K562 (cell line): ENCODE results near the gene VDAC1. TPM values are rescaled to one million over a fixed set of nuclear protein-coding genes. Genes with fewer than 3 reads are reported as not detected.

ENCODE experiments used
- AFF4 ChIP-seq: sonication (generic); formaldehyde crosslinking; IDR thresholded peaks from 2 replicates; pipeline ENCODE4 v1.8.0; 2023; ENCODE audit warnings: mild to moderate bottlenecking, missing genetic modification reagents
- DIDO1 ChIP-seq: fragments of 450-650 bp; IDR thresholded peaks from 2 replicates; pipeline ENCODE4 v1.6.1; 2016; ENCODE audit warnings: low read depth, missing biosample characterization, missing genetic modification characterization
- FOXK2 ChIP-seq, 2 experiments: fragments of 450-650 bp; IDR thresholded peaks in 1 of 2; conservative IDR thresholded peaks in 1 of 2; 2 replicates each; pipeline ENCODE4 v1.6.1; 2016; ENCODE audit warnings: low read depth in 2 of 2, mild to moderate bottlenecking in 1 of 2
- GABPA ChIP-seq: fragments of 200-800 bp; sonication (Bioruptor generic); conservative IDR thresholded peaks from 2 replicates; pipeline ENCODE4 v1.6.1; 2016; ENCODE audit warnings: low read depth, missing genetic modification characterization, missing compliant biosample characterization
- JUND ChIP-seq, 2 experiments: IDR thresholded peaks; 2 replicates in 1 of 2; 3 replicates in 1 of 2; pipeline ENCODE4 v1.6.1; 2011; ENCODE audit warnings: borderline replicate concordance in 2 of 2, low read depth in 2 of 2, low read length in 2 of 2, improper control_type of control experiment in 1 of 2, missing biosample characterization in 1 of 2, missing genetic modification characterization in 1 of 2, missing genetic modification reagents in 1 of 2
- KDM2B ChIP-seq: fragments of 250-450 bp; sonication (Bioruptor Pico); IDR thresholded peaks from 2 replicates; pipeline ENCODE4 v1.8.0; 2021; ENCODE audit warnings: mild to moderate bottlenecking, moderate library complexity
- MTA2 ChIP-seq: fragments of 450-650 bp; IDR thresholded peaks from 2 replicates; pipeline ENCODE4 v1.6.1; 2016; ENCODE audit warnings: low read depth
- NCOA6 ChIP-seq: fragments of 450-650 bp; IDR thresholded peaks from 2 replicates; pipeline ENCODE4 v1.6.1; 2017; ENCODE audit warnings: mild to moderate bottlenecking
- NFIX ChIP-seq: fragments of 250-450 bp; sonication (Bioruptor Pico); IDR thresholded peaks from 2 replicates; pipeline ENCODE4 v1.4.0; 2020; ENCODE audit warnings: low read depth, mild to moderate bottlenecking, moderate library complexity
- POLR2AphosphoS5 ChIP-seq: IDR thresholded peaks from 2 replicates; pipeline ENCODE4 v1.6.1; 2011; ENCODE audit warnings: mild to moderate bottlenecking, low read depth, low read length, moderate library complexity; ENCODE audit not compliant: control insufficient read depth, insufficient read depth
- RAD51 ChIP-seq: fragments of 450-650 bp; IDR thresholded peaks from 2 replicates; pipeline ENCODE4 v1.7.1; 2016; ENCODE audit warnings: low read depth, mild to moderate bottlenecking, borderline replicate concordance
- RERE ChIP-seq: sonication (generic); formaldehyde crosslinking; IDR thresholded peaks from 2 replicates; pipeline ENCODE4 v1.8.0; 2023; ENCODE audit warnings: missing genetic modification reagents, mild to moderate bottlenecking, borderline replicate concordance
- SP2 ChIP-seq: IDR thresholded peaks from 2 replicates; pipeline ENCODE4 v1.6.1; 2011; ENCODE audit warnings: mild to moderate bottlenecking, low read depth, low read length, moderate library complexity; ENCODE audit not compliant: poor library complexity, severe bottlenecking; ENCODE audit errors: extremely low read depth
- TRIM28 ChIP-seq: fragments of 450-650 bp; IDR thresholded peaks from 2 replicates; pipeline ENCODE4 v1.6.1; 2017
- ZC3H4 ChIP-seq: sonication (generic); formaldehyde crosslinking; IDR thresholded peaks from 2 replicates; pipeline ENCODE4 v1.9.0; 2021; ENCODE audit warnings: missing genetic modification reagents, borderline replicate concordance
- ZNF143 ChIP-seq: sonication (generic); formaldehyde crosslinking; IDR thresholded peaks from 2 replicates; pipeline ENCODE4 v1.9.0; 2022; ENCODE audit warnings: mild to moderate bottlenecking, missing genetic modification reagents
- polyA plus RNA-seq, 8 experiments: library from polyadenylated mRNA; depleted of rRNA in 4 of 8; stranded (reverse) in 5 of 8; unstranded in 3 of 8; fragments of >200 nt; fragmentation: Nextera tagmentation in 2 of 8; fragmentation: Illumina TruSeq in 1 of 8; extraction: Ambion mirVana in 2 of 8; extraction: Trizol in 1 of 8; gene quantifications; 2 replicates each; pipeline versions ENCODE4 v1.2.1 to v1.2.3, GENCODE V29; 2011 to 2014; ENCODE audit warnings: inconsistent platforms in 1 of 8, missing spikeins in 1 of 8
- total RNA-seq, 7 experiments: library from RNA; depleted of rRNA in 6 of 7; stranded (reverse); fragments of >200 nt in 6 of 7; fragmentation: Illumina TruSeq in 2 of 7; extraction: Trizol in 2 of 7; gene quantifications; 2 replicates each; pipeline versions ENCODE4 v1.2.1 to v1.2.3, GENCODE V29; 2011 to 2021; ENCODE audit warnings: low replicate concordance in 1 of 7

Gene VDAC1
- total and polyA plus RNA-seq, 9 of the 15 experiments (the other 6 are each of a cell fraction or from before 2014, with no cell fraction given), result 168 to 366 (median 293) TPM

GRCh38 chr5:133938039-133938821 lies 66.5 kb downstream of the VDAC1 start (continued):
- TF ChIP-seq FOXK2 (conservative IDR thresholded peaks at IDR 0.05 in 1 of 2, IDR thresholded peaks at IDR 0.05 in 1 of 2; ENCODE audit: low read depth in 2 of 2), result peak; percentile 81 to 87; a peak in 3 of 4 replicates
- TF ChIP-seq NCOA6, result no peak
- TF ChIP-seq JUND (IDR thresholded peaks at IDR 0.05; ENCODE audit: borderline replicate concordance, low read depth, low read length), result peak; percentile 44; the same call in 1 of the 2 replicates
- no peak; the same call in 2 of the 3 replicates for TF ChIP-seq JUND (tag; IDR thresholded peaks at IDR 0.05; ENCODE audit: borderline replicate concordance, low read depth, low read length)
- TF ChIP-seq DIDO1, result no peak
- no peak for TF ChIP-seq TRIM28
- TF ChIP-seq RERE, result no peak
- TF ChIP-seq GABPA (tag), result 0 out of 2 replicates have a peak, but pooled peaks have one; percentile 33
- no peak for TF ChIP-seq RAD51
- no peak for TF ChIP-seq AFF4 (CRISPR knock-in tag)
- TF ChIP-seq MTA2, result no peak; the same call in 1 of the 2 replicates
- TF ChIP-seq ZNF143 (CRISPR knock-in tag), result no peak
- no peak for TF ChIP-seq NFIX (CRISPR knock-in tag)
- TF ChIP-seq POLR2AphosphoS5, result peak; percentile 36; the same call in 1 of the 2 replicates
- TF ChIP-seq KDM2B (CRISPR knock-in tag), result no peak
- no peak for TF ChIP-seq ZC3H4
- TF ChIP-seq SP2, result no peak
